ENCODE measurements around the gene CNOT6.

DNA sequence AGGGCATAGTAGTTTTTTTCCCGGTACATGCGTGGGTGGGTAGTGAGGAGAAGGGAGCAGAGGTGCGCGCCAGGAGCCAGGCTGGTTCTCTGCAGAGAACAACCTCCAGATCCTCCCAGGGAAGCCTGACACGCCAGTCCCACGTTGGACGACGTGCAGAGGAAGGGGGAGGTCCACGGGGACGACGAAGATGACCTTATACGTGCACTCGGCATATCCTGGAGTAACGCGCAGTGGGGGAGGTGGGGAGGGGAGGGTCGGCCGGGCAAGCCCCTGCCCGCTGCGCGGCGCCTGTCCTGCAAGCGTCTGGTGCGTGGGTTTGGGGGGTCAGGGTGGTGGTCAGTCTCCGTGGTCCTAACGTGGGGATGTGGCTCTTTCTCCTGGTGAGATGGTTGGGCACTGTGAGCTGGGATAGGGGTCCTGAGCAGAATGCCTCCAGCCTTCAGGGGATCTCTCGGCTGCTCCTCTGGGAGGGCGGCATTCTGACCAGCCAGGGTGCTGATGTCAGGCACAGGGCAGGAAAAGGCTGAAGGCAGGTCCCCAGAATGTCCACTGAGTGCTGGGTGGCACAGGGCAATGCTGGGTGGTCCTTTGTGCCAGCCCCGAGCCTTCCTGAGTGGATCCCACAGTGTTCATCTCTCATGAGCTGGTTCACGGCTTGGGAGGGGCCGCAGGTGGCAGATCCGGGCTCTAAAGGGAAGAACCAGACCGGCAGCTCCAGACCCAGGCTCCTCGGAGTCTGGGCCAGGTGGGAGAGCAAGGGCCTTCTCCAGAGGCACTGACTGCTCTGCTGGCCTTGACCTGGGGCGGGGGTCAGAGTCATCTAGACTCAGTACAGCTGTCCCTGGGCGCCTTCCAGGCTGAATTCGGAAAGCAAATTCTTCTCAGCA is 107.7 kb downstream of the CNOT6 start:
- TF ChIP-seq, protein P1, sequence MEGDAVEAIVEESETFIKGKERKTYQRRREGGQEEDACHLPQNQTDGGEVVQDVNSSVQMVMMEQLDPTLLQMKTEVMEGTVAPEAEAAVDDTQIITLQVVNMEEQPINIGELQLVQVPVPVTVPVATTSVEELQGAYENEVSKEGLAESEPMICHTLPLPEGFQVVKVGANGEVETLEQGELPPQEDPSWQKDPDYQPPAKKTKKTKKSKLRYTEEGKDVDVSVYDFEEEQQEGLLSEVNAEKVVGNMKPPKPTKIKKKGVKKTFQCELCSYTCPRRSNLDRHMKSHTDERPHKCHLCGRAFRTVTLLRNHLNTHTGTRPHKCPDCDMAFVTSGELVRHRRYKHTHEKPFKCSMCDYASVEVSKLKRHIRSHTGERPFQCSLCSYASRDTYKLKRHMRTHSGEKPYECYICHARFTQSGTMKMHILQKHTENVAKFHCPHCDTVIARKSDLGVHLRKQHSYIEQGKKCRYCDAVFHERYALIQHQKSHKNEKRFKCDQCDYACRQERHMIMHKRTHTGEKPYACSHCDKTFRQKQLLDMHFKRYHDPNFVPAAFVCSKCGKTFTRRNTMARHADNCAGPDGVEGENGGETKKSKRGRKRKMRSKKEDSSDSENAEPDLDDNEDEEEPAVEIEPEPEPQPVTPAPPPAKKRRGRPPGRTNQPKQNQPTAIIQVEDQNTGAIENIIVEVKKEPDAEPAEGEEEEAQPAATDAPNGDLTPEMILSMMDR (IDR thresholded peaks at IDR 0.05; ENCODE audit: insufficient read depth, low read length, poor library complexity, severe bottlenecking): no peak
- TF ChIP-seq EZH2phosphoT487 (conservative IDR thresholded peaks at IDR 0.05; ENCODE audit: low read length): no peak
